Measurements from ENCODE around the gene KLHL17. TPM values are rescaled to one million over a fixed set of nuclear protein-coding genes. Genes with fewer than 3 reads are reported as not detected.

Gene KLHL17
- total and polyA plus RNA-seq, 9 of the 15 experiments (the other 6 are each of a cell fraction or from before 2014, with no cell fraction given) = 0.14 to 84.8 (median 13.0) TPM

- no peak overlapping the region for H2AFZ ChIP-seq (ENCODE audit: low read depth, low read length)
- WGBS (ENCODE audit: insufficient coverage, low coverage, missing lambda C conversion rate) = 12% methylated on average over 14 of the region's 15 CpGs
- no peak overlapping the region for H3K27ac ChIP-seq (ENCODE audit: extremely low read depth, low read depth, low read length)
- peaks cover 0 to 35% of the 10 kb centered on the region in 2 experiments; a peak in 3 of 5 replicates for H3K4me1 ChIP-seq (replicated peaks in 1 of 2; ENCODE audit: control insufficient read depth in 2 of 2, insufficient read depth in 2 of 2, low read length in 2 of 2)
- no peak overlapping the region for H3K4me2 ChIP-seq (ENCODE audit: insufficient read depth, low read length)
- no peaks in the 10 kb centered on the region for H3K9me1 ChIP-seq (ENCODE audit: control insufficient read depth, insufficient read depth, low read length)
- no peaks in the 10 kb centered on the region for H3K9me3 ChIP-seq (replicated peaks; ENCODE audit: control insufficient read depth, insufficient read depth, low read depth, low read length)
- no peak overlapping the region for H3K4me3 ChIP-seq
- in situ Hi-C loops (cut with MboI) (no loop called here), intact Hi-C loops (cut with micrococcal nuclease) (no loop called here)
- FAIRE-seq (no peak), DNase-seq (ENCODE audit: extremely low read depth in 1 of 4, low spot score in 3 of 4) (no peak), ATAC-seq (no peak)
- no peaks in the 10 kb centered on the region for H3K79me2 ChIP-seq (ENCODE audit: control insufficient read depth, insufficient read depth, low read length)
- TF ChIP-seq AFF4 (CRISPR knock-in tag; IDR thresholded peaks at IDR 0.05) (no peak), ZBTB7A (IDR thresholded peaks at IDR 0.05; ENCODE audit: borderline replicate concordance, control insufficient read depth, low read depth, low read length) (0 out of 2 replicates have a peak, but pooled peaks have one; percentile 20)
- no peaks in the 10 kb centered on the region for H3K36me3 ChIP-seq (ENCODE audit: control insufficient read depth, insufficient read depth, low read length)
- H3K27me3 ChIP-seq (ENCODE audit: control insufficient read depth in 2 of 2, insufficient read depth in 2 of 2, low read length in 2 of 2) = peaks cover 10 to 18% of the 10 kb centered on the region in 2 experiments; a peak in 4 of 5 replicates
- POLR2A ChIA-PET = interaction anchor here (1.1 to 1.4 kb wide), 2 partner anchors 12 to 13 kb away, joined by 4 to 7 read pairs; partner anchors contain the start of gene PERM1
- no peak overlapping the region; a peak in 1 of 4 replicates for H3K9ac ChIP-seq (ENCODE audit: insufficient read depth in 1 of 2, low read depth in 2 of 2, low read length in 2 of 2)
- CTCF ChIA-PET (ENCODE audit: low intra/inter-chr PET ratio) = interaction anchor here (0.9 kb wide), 1 partner anchor 9 kb away, joined by 3 read pairs; no protein-coding TSS in a partner anchor
- H4K20me1 ChIP-seq (replicated peaks; ENCODE audit: control insufficient read depth, insufficient read depth, low read length) = peaks cover 9% of the 10 kb centered on the region; the same call in 1 of the 2 replicates
- BruUV-seq (replicated peaks) = no TSS peak
Measured at GRCh38 chr1:993379-993995, 33.1 kb downstream of the KLHL17 start.
